Adipose tissue (tissue), 3 donors: ENCODE measurements around the gene CSF3R. TPM values are rescaled to one million over a fixed set of nuclear protein-coding genes. Genes with fewer than 3 reads are reported as not detected.

ENCODE experiments used
- H3K27ac ChIP-seq: one replicate; pipeline ENCODE4 v1.5.1; 2013; ENCODE audit warnings: low read depth, low read length
- WGBS, 3 donors: extraction: QIAGEN DNeasy Blood & Tissue Kit; methylation state at CpG; one replicate each; pipeline ENCODE4 v1.1.7; 2013; 5-methylcytosine and 5-hydroxymethylcytosine counted together
- polyA plus RNA-seq, 3 donors: library from polyadenylated mRNA; stranded (reverse); fragments of 200-250 nt; gene quantifications; one replicate each; pipeline ENCODE4 v1.2.3, GENCODE V29; 2013
- donor health status: healthy with polysubstance abuse.
- donor health status: Bipolar disorder and iron deficiency.
- donor health status: healthy.

CSF3R gene
- 10 to 100 TPM in 2 of 3 donors, 1 to 10 TPM in 1; 2.6 to 74.0 (median 36.2) TPM for polyA plus RNA-seq

- no peak within 1 kb of the TSS for H3K27ac ChIP-seq
- 25 to 54% (median 26%) methylated on average over 13 of the region's 13 CpGs for WGBS, 3 donors
These were observed at the start of gene CSF3R for GRCh38 chr1:36482724-36483388. TSS of gene CSF3R (minus strand) at chr1:36482913. CDS start at chr1:36479496, 3,417 bp downstream.

GRCh38 chr1:36531833-36532232 lies 49.1 kb upstream of the CSF3R start:
- H3K27ac ChIP-seq: no peak overlapping the region
- 54 to 70% (median 63%) methylated on average over 3 of the region's 3 CpGs for WGBS, 3 donors

GRCh38 chr1:36530791-36531190 lies 48.1 kb upstream of the CSF3R start:
- WGBS, 3 donors: 79 to 87% (median 85%) methylated on average over 6 of the region's 6 CpGs
- H3K27ac ChIP-seq: no peak overlapping the region

GRCh38 chr1:36530261-36530660 lies 47.5 kb upstream of the CSF3R start:
- H3K27ac ChIP-seq: no peak overlapping the region
- 46 to 66% (median 58%) methylated on average over 4 to 7 of the region's 7 CpGs for WGBS, 3 donors

GRCh38 chr1:36529769-36530260 lies 47.1 kb upstream of the CSF3R start:
- no peak overlapping the region for H3K27ac ChIP-seq
- 38 to 59% (median 43%) methylated on average over 3 of the region's 3 CpGs for WGBS, 3 donors

GRCh38 chr1:36528361-36529349 lies 45.9 kb upstream of the CSF3R start:
- WGBS, 3 donors: 71 to 75% (median 74%) methylated on average over 7 of the region's 7 CpGs
- no peak overlapping the region for H3K27ac ChIP-seq

GRCh38 chr1:36525166-36525565 lies 42.5 kb upstream of the CSF3R start:
- WGBS, 3 donors: 92 to 95% (median 94%) methylated on average over 10 of the region's 10 CpGs
- no peak overlapping the region for H3K27ac ChIP-seq

GRCh38 chr1:36524359-36525062 lies 41.8 kb upstream of the CSF3R start:
- no peak overlapping the region for H3K27ac ChIP-seq
- WGBS, 3 donors: 78 to 85% (median 82%) methylated on average over 16 of the region's 16 CpGs

- 59 to 63% (median 62%) methylated on average over 16 of the region's 16 CpGs for WGBS, 3 donors
- no peak overlapping the region for H3K27ac ChIP-seq
These were observed 41.1 kb upstream of the CSF3R start for GRCh38 chr1:36523850-36524249.

GRCh38 chr1:36523230-36523495 lies 40.5 kb upstream of the CSF3R start:
- H3K27ac ChIP-seq: no peak overlapping the region
- 72 to 90% (median 85%) methylated on average over 4 of the region's 4 CpGs for WGBS, 3 donors

GRCh38 chr1:36522461-36523229 lies 39.9 kb upstream of the CSF3R start:
- no peak overlapping the region for H3K27ac ChIP-seq
- WGBS, 3 donors: 73 to 86% (median 83%) methylated on average over 12 of the region's 12 CpGs

GRCh38 chr1:36522021-36522420 lies 39.3 kb upstream of the CSF3R start:
- H3K27ac ChIP-seq: no peak overlapping the region

GRCh38 chr1:36520771-36521420 lies 38.2 kb upstream of the CSF3R start:
- WGBS, 3 donors: 71 to 80% (median 78%) methylated on average over 12 of the region's 12 CpGs
- no peak overlapping the region for H3K27ac ChIP-seq

More at GRCh38 chr1:36522021-36522420, 39.3 kb upstream of the CSF3R start:
- 86 to 95% (median 91%) methylated on average over 8 of the region's 8 CpGs for WGBS, 3 donors

- WGBS, 3 donors: 79 to 82% (median 81%) methylated on average over 8 of the region's 8 CpGs
- H3K27ac ChIP-seq: no peak overlapping the region
These were observed 37.3 kb upstream of the CSF3R start for GRCh38 chr1:36520056-36520455.

- no peak overlapping the region for H3K27ac ChIP-seq
- WGBS, 3 donors: 52 to 61% (median 59%) methylated on average over 16 of the region's 16 CpGs
These were observed 34.5 kb upstream of the CSF3R start for GRCh38 chr1:36517011-36517771.

- 46 to 55% (median 54%) methylated on average over 10 of the region's 10 CpGs for WGBS, 3 donors
- H3K27ac ChIP-seq: no peak overlapping the region
These were observed 33.8 kb upstream of the CSF3R start for GRCh38 chr1:36516372-36517010.
